Ovary (tissue), 9 donors: ENCODE data around the gene UBA5. TPM values are rescaled to one million over a fixed set of nuclear protein-coding genes. Genes with fewer than 3 reads are reported as not detected.

Experiments used
- DNase-seq, 5 donors: peaks; one replicate each; pipeline ENCODE4 v3.0.0-alpha.2; 2019 to 2020
- H3K27ac ChIP-seq, 2 donors: fragments of 200-600 bp; one replicate each; pipeline versions ENCODE4 v1.5.1 to v1.8.0; 2019 to 2022
- H3K27me3 ChIP-seq: fragments of 200-600 bp; one replicate; pipeline ENCODE4 v1.8.0; 2022
- H3K36me3 ChIP-seq: fragments of 200-600 bp; sonication (generic); one replicate; pipeline ENCODE4 v1.5.1; 2019
- H3K4me1 ChIP-seq: one replicate; pipeline ENCODE4 v1.8.1; 2013; ENCODE audit warnings: mild to moderate bottlenecking, moderate library complexity; ENCODE audit not compliant: insufficient read depth
- H3K4me3 ChIP-seq: fragments of 200-600 bp; sonication (generic); one replicate; pipeline ENCODE4 v1.5.1; 2017
- H3K9me3 ChIP-seq, 2 donors: fragments of 200-600 bp in 1 of 2; sonication (generic) in 1 of 2; one replicate each; pipeline versions ENCODE4 v1.5.1 to v1.8.1; 2013 to 2019; ENCODE audit warnings: mild to moderate bottlenecking in 1 of 2, moderate library complexity in 1 of 2
- EP300 ChIP-seq: sonication (generic); formaldehyde crosslinking; IDR thresholded peaks from one replicate; pipeline ENCODE4 v1.6.1; 2017; ENCODE audit warnings: antibody characterized with exemption
- POLR2A ChIP-seq: fragments of 450-650 bp; IDR thresholded peaks from one replicate; pipeline ENCODE4 v1.6.1; 2017; ENCODE audit warnings: antibody characterized with exemption, mild to moderate bottlenecking, moderate library complexity
- WGBS, 3 donors: extraction: QIAGEN DNeasy Blood & Tissue Kit in 1 of 3; methylation state at CpG; one replicate each; pipeline versions ENCODE4 v1.1.5 to v1.1.7; 2013 to 2017; 5-methylcytosine and 5-hydroxymethylcytosine counted together
- intact Hi-C, 4 donors: fragments of 100-400 bp; cut with DNase I; formaldehyde crosslinking; loops; one replicate each; pipeline versions ENCODE4 v1.11.0 to v1.15.1; 2022 to 2023
- polyA plus RNA-seq, 2 donors: library from polyadenylated mRNA; stranded (reverse); fragments of 200-250 nt in 1 of 2; fragments of 350-450 nt in 1 of 2; fragmentation: Illumina TruSeq in 1 of 2; extraction: RNeasy Lipid Tissue Mini Kit (QIAGEN cat#74804) in 1 of 2; gene quantifications; one replicate each; pipeline ENCODE4 v1.2.3, GENCODE V29; 2013 to 2014
- total RNA-seq, 7 donors: library from RNA; depleted of rRNA in 2 of 7; stranded (reverse); fragments of >200 nt in 2 of 7; fragmentation: NEBNext Ultra II Directional in 3 of 7; extraction: Animal tissue kit (Norgen Biotek cat#: 25700) in 3 of 7; gene quantifications; one replicate each; pipeline versions ENCODE4 v1.1.0 to v1.2.4, GENCODE V29; 2016 to 2023
- TF ChIP-seq, protein P1 (sequence below), 3 donors: fragments of 450-650 bp in 2 of 3; fragments of 200-600 bp in 1 of 3; IDR thresholded peaks; one replicate each; pipeline versions ENCODE4 v1.5.1 to v1.8.0; 2016 to 2022; ENCODE audit warnings: antibody characterized with exemption in 3 of 3, mild to moderate bottlenecking in 1 of 3
- donor health status: DM: no; HTN: no; CAD: no; lungs with moderate emphysema.
- donor health status: DM: no; HTN: no; CAD: no.
- donor health status: Bipolar disorder and iron deficiency.
- donor health status: DM: yes; HTN: yes; CAD: no.
- donor health status: DM: no; HTN: no; CAD: no.
- donor health status: DM: yes; HTN: yes; CAD: no.

UBA5 gene
- total and polyA plus RNA-seq, 9 donors: 15.6 to 40.6 (median 29.1) TPM

DNA sequence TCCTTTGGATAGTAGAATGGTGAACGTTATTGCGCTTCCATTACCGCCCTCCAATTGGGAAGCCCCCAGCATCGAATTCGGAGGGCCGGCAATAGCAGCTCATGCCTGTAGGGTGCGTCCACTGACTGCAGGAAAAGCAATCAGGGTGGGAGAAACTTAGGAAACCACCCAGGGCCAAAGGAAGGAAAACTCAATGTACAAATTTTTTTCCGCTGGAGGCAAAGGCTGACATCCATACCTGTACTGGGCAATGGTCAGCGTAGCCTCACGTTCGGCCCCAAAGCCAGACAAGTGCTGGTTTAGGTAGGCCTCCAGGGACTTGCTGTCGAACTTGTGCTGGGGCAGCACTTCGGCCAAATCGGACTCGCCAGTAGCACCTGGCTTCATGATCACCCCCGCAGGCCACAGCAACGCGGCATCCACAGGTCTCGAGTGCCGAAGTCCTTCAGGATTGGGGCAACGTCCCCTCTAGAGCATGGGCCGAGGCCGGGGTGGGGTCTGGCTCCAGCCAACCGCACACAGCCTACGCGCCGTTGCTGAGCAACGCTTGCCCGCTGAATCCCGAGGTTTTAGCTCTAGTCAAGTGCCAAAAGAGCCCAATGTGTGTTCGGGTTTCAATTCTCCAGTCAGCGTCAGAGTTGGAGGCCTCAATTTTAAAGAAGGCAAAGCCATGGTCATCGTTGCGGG, 621 bp upstream of the UBA5 start, which contains the start of gene ACAD11:
ACAD11 (minus strand) TSS at position 445 of the 687 bp plus-strand sequence; CDS start at position 387, 58 bp downstream.
- H3K4me1 ChIP-seq: peaks cover 2% of the 10 kb centered on the region
- peak within 1 kb of the TSS; percentile 83 to 87 for H3K27ac ChIP-seq
- TF ChIP-seq, protein P1, sequence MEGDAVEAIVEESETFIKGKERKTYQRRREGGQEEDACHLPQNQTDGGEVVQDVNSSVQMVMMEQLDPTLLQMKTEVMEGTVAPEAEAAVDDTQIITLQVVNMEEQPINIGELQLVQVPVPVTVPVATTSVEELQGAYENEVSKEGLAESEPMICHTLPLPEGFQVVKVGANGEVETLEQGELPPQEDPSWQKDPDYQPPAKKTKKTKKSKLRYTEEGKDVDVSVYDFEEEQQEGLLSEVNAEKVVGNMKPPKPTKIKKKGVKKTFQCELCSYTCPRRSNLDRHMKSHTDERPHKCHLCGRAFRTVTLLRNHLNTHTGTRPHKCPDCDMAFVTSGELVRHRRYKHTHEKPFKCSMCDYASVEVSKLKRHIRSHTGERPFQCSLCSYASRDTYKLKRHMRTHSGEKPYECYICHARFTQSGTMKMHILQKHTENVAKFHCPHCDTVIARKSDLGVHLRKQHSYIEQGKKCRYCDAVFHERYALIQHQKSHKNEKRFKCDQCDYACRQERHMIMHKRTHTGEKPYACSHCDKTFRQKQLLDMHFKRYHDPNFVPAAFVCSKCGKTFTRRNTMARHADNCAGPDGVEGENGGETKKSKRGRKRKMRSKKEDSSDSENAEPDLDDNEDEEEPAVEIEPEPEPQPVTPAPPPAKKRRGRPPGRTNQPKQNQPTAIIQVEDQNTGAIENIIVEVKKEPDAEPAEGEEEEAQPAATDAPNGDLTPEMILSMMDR (IDR thresholded peaks at IDR 0.05): peak; percentile 34 to 58 (median 53)
- no peak for TF ChIP-seq POLR2A
- no peaks in the 10 kb centered on the region for H3K27me3 ChIP-seq
- no peaks in the 10 kb centered on the region for H3K36me3 ChIP-seq
- DNase-seq: peak; percentile 75 to 79 (median 76)
- peak within 1 kb of the TSS; percentile 86 for H3K4me3 ChIP-seq
- H3K9me3 ChIP-seq: no peaks in the 10 kb centered on the region
- 0 to 1% (median 1%) methylated on average over 34 of the region's 34 CpGs for WGBS, 3 donors
- intact Hi-C loops: loop anchor here in 1 of 4 donors (10.0 kb wide), 1 partner anchor 305 kb away; no protein-coding TSS in a partner anchor

DNA sequence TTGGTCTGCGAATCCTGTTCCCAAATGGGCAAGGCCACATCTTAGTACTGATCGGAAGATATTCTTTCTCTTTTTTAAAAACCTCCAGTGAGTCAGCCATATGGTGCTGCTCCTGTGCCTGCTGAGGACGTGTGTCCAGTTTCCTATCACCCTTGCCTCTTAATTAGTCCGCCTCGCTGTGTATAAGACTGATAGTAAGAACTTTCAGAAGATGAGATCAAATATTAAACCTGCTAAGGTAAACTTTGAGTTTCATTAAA, 612 bp downstream of the UBA5 start:
- TF ChIP-seq EP300 (no peak), POLR2A (no peak)
- TF ChIP-seq, protein P1 (IDR thresholded peaks at IDR 0.05): no peak
- Histone ChIP-seq H3K27ac (peak overlapping the region; percentile 83 to 87), H3K4me3 (peak overlapping the region; percentile 86), H3K9me3 (no peaks in the 10 kb centered on the region), H3K27me3 (no peaks in the 10 kb centered on the region), H3K4me1 (peaks cover 2% of the 10 kb centered on the region), H3K36me3 (no peaks in the 10 kb centered on the region)
- WGBS, 3 donors: 0 to 1% (median 0%) methylated on average over 5 of the region's 5 CpGs
- no peak for DNase-seq
- intact Hi-C loops: no loop called here

DNA sequence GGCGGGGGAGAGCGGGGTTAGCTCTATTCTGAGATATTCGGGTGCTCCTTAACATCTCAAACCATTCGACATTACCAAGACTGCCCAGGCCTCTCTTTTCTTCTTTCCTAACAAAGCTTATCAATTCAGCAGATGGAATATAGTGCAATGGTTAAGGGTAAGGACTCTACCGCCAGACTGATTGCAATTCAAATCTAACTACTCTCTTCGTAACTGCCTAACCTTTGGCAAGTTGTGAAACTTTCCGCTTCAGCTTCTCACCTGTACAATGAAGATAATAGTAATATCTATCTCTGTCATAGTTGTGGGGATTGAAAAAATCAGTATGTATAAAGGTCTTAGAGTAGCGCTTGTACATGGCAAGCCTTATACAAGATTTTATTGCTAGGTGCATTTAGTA, 972 bp downstream of the UBA5 start:
- Histone ChIP-seq H3K4me1 (peaks cover 2% of the 10 kb centered on the region), H3K4me3 (peak overlapping the region; percentile 86), H3K27ac (no peak overlapping the region), H3K36me3 (no peaks in the 10 kb centered on the region), H3K27me3 (no peaks in the 10 kb centered on the region), H3K9me3 (no peaks in the 10 kb centered on the region)
- no peak for DNase-seq
- intact Hi-C loops: no loop called here
- 7 to 8% (median 7%) methylated on average over 8 of the region's 8 CpGs for WGBS, 3 donors
- TF ChIP-seq, protein P1 (IDR thresholded peaks at IDR 0.05): no peak
- TF ChIP-seq EP300 (no peak), POLR2A (no peak)

DNA sequence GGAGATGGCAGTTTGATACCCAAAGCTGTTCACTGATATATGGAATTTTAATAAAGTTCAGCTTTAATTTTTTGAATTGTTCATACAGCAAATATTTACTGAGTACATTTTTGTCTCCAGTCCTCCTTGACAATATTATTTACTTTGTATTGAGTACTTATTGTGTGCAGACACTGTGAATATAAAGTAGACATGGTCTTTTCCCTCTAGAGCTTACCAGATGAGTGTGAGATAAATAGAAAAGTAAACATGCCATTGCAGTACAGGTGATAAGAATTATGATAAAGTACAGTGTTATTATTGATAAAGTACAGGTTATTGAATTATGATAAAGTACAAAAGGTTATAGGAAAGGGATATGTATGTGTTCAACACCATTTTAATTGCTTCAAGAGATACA, 2.1 kb downstream of the UBA5 start:
- intact Hi-C loops: no loop called here

DNA sequence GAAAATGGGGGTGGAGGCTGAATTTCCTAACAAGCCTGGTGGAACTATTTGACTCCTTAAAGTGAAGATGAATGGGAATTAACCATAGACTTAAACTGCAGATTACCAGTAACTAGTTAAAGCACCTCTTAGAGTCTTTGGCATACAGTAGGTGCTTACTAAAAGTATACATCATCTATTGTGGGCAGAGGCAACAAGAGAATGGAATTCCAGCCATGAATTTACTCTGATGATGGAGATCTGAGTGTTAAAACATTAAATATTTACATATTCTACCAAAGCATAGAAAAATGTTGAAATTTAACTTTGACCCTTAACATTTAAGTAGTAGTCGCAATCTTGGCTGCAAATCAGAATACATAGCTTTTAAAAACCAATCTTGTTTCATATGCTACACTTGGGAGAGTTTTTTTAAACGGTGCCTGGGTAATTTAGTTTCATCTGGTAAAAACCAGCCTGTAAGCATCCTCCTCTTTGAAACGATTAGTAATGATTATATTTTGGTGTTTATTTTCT, 5.2 kb downstream of the UBA5 start:
- H3K36me3 ChIP-seq: no peaks in the 10 kb centered on the region
- peaks cover 2% of the 10 kb centered on the region for H3K4me1 ChIP-seq
- intact Hi-C loops: no loop called here
- DNase-seq: no peak
- no peaks in the 10 kb centered on the region for H3K27me3 ChIP-seq
- H3K9me3 ChIP-seq: no peaks in the 10 kb centered on the region
- no peak for TF ChIP-seq EP300
- TF ChIP-seq, protein P1 (IDR thresholded peaks at IDR 0.05): no peak
- TF ChIP-seq POLR2A: no peak
- WGBS, 3 donors: 25 to 55% (median 41%) methylated on average over 3 of the region's 3 CpGs
- H3K27ac ChIP-seq: no peak overlapping the region
- no peak overlapping the region for H3K4me3 ChIP-seq

More for the DNA sequence above, 2.1 kb downstream of the UBA5 start:
- Histone ChIP-seq H3K36me3 (no peaks in the 10 kb centered on the region), H3K4me3 (no peak overlapping the region), H3K27ac (no peak overlapping the region), H3K27me3 (no peaks in the 10 kb centered on the region), H3K4me1 (peaks cover 2% of the 10 kb centered on the region), H3K9me3 (no peaks in the 10 kb centered on the region)
- no peak for DNase-seq
- no peak for TF ChIP-seq POLR2A
